HCT116 (cell line): ENCODE data around the gene TRMT1. TPM values are rescaled to one million over a fixed set of nuclear protein-coding genes. Genes with fewer than 3 reads are reported as not detected.

Source experiments
- ATAC-seq: fragments of 200-7000 bp; cut with Tn5 transposase; 2 replicates; pipeline ENCODE4 v1.9.1; 2020; ENCODE audit warnings: mild to moderate bottlenecking, moderate library complexity
- BruUV-seq: library from RNA; stranded (reverse); fragments of 400-500 nt; replicated peaks from 2 replicates; lab custom pipeline; 2021; lab: Mats Ljungman, UMichigan
- CTCF ChIA-PET: fragments of 300-600 bp; sonication (Branson Sonifier 250); formaldehyde crosslinking; loops from one replicate; lab custom pipeline; 2021; ENCODE audit warnings: antibody characterized with exemption; lab: Charles Lee
- POLR2A ChIA-PET: fragments of 300-600, 350-600 bp; sonication (Branson Sonifier 250); formaldehyde crosslinking; loops from one replicate; lab custom pipeline; 2021; ENCODE audit warnings: antibody characterized with exemption; lab: Charles Lee
- RAD21 ChIA-PET, 2 experiments: fragments of 300-600 bp; sonication (Branson Sonifier 250); formaldehyde crosslinking; loops; one replicate each; lab custom pipeline; 2023; ENCODE audit warnings: low total read pairs in 2 of 2; ENCODE audit not compliant: uncharacterized antibody in 2 of 2, unreplicated experiment in 2 of 2, low non-redundant PET in 1 of 2; lab: Charles Lee
- DNase-seq: peaks from one replicate; pipeline ENCODE4 v3.0.0-alpha.2; 2010; ENCODE audit warnings: low read depth, low spot score
- H2AFZ ChIP-seq: fragments of 200-600 bp; shearing (Covaris generic), sonication (generic); 2 replicates; pipeline ENCODE4 v1.6.1; 2017; ENCODE audit warnings: low read depth, mixed run types, mixed read lengths, antibody characterized with exemption, low read length; ENCODE audit not compliant: poor library complexity, severe bottlenecking
- H3K27ac ChIP-seq: 2 replicates; pipeline ENCODE4 v1.5.1; 2012; ENCODE audit warnings: low read depth, low read length
- H3K27me3 ChIP-seq: fragments of 200-600 bp; sonication (generic); 2 replicates; pipeline ENCODE4 v1.6.1; 2016; ENCODE audit warnings: mixed run types, low read length, mixed read lengths; ENCODE audit not compliant: insufficient read depth
- H3K36me3 ChIP-seq, 2 experiments: fragments of 200-500 bp in 1 of 2; fragments of 200-600 bp in 1 of 2; sonication (Bioruptor generic) in 1 of 2; sonication (generic) in 1 of 2; 2 replicates each; pipeline versions ENCODE4 v1.5.1 to v1.6.1; 2014 to 2016; ENCODE audit warnings: low read length in 2 of 2, inconsistent platforms in 1 of 2, mixed read lengths in 1 of 2, mixed run types in 1 of 2; ENCODE audit not compliant: insufficient read depth in 2 of 2, control insufficient read depth in 1 of 2
- H3K4me1 ChIP-seq, 2 experiments: fragments of 200-600 bp in 1 of 2; sonication (generic) in 1 of 2; 2 replicates each; pipeline versions ENCODE4 v1.5.1 to v1.6.1; 2012 to 2017; ENCODE audit warnings: low read length in 2 of 2, inconsistent platforms in 1 of 2, mild to moderate bottlenecking in 1 of 2, mixed read lengths in 1 of 2, mixed run types in 1 of 2, moderate library complexity in 1 of 2; ENCODE audit not compliant: insufficient read depth in 2 of 2, control insufficient read depth in 1 of 2
- H3K4me2 ChIP-seq: fragments of 200-600 bp; sonication (generic); 2 replicates; pipeline ENCODE4 v1.6.1; 2017; ENCODE audit warnings: mixed run types, low read length, mixed read lengths
- H3K4me3 ChIP-seq, 2 experiments: fragments of 200-600 bp in 1 of 2; sonication (generic) in 1 of 2; replicated peaks in 1 of 2; 2 replicates each; pipeline ENCODE4 v1.5.1; 2011 to 2016; ENCODE audit warnings: low read length in 2 of 2, control low read depth in 1 of 2, low read depth in 1 of 2, mild to moderate bottlenecking in 1 of 2, mixed read lengths in 1 of 2, mixed run types in 1 of 2
- H3K79me2 ChIP-seq: fragments of 200-600 bp; sonication (generic); 2 replicates; pipeline ENCODE4 v1.6.1; 2017; ENCODE audit warnings: mild to moderate bottlenecking, mixed run types, low read length, moderate library complexity, mixed read lengths; ENCODE audit not compliant: insufficient read depth
- H3K9ac ChIP-seq: fragments of 200-600 bp; sonication (generic); 2 replicates; pipeline ENCODE4 v1.6.1; 2016; ENCODE audit warnings: low read length, mixed read lengths
- H3K9me2 ChIP-seq: fragments of 200-600 bp; sonication (generic), shearing (Covaris generic); 2 replicates; pipeline ENCODE4 v1.6.1; 2017; ENCODE audit warnings: mixed run types, mild to moderate bottlenecking, moderate library complexity; ENCODE audit not compliant: insufficient read depth
- H3K9me3 ChIP-seq, 2 experiments: fragments of 200-500 bp in 1 of 2; fragments of 200-600 bp in 1 of 2; sonication (Bioruptor generic) in 1 of 2; sonication (generic) in 1 of 2; 2 replicates each; pipeline ENCODE4 v1.6.1; 2014 to 2017; ENCODE audit warnings: low read length in 2 of 2, mixed read lengths in 2 of 2, inconsistent platforms in 1 of 2, low read depth in 1 of 2, mild to moderate bottlenecking in 1 of 2, mixed run types in 1 of 2, moderate library complexity in 1 of 2; ENCODE audit not compliant: control insufficient read depth in 1 of 2, insufficient read depth in 1 of 2
- H4K20me1 ChIP-seq: fragments of 200-600 bp; sonication (generic), shearing (Covaris generic); 2 replicates; pipeline ENCODE4 v1.6.1; 2017; ENCODE audit warnings: mixed run types, mild to moderate bottlenecking, moderate library complexity; ENCODE audit not compliant: insufficient read depth
- ATF3 ChIP-seq: IDR thresholded peaks from 2 replicates; pipeline ENCODE4 v1.6.1; 2012
- CBX3 ChIP-seq: IDR thresholded peaks from 2 replicates; pipeline ENCODE4 v1.6.1; 2012; ENCODE audit warnings: low read depth
- CEBPB ChIP-seq: IDR thresholded peaks from 2 replicates; pipeline ENCODE4 v1.6.1; 2012; ENCODE audit warnings: low read depth
- CTCF ChIP-seq, 3 experiments: fragments of 200-600 bp in 1 of 3; sonication (generic) in 1 of 3; IDR thresholded peaks in 2 of 3; conservative IDR thresholded peaks in 1 of 3; 2 replicates each; pipeline ENCODE4 v1.5.1; 2012 to 2017; ENCODE audit warnings: low read depth in 2 of 3, low read length in 2 of 3, antibody characterized with exemption in 1 of 3, borderline replicate concordance in 1 of 3, control low read depth in 1 of 3, mild to moderate bottlenecking in 1 of 3, mixed read lengths in 1 of 3, mixed run types in 1 of 3, moderate library complexity in 1 of 3; ENCODE audit not compliant: insufficient read depth in 1 of 3
- EGR1 ChIP-seq: IDR thresholded peaks from 2 replicates; pipeline ENCODE4 v1.6.1; 2012; ENCODE audit warnings: low read depth
- ELF1 ChIP-seq: IDR thresholded peaks from 2 replicates; pipeline ENCODE4 v1.6.1; 2012; ENCODE audit warnings: low read depth, borderline replicate concordance
- EZH2 ChIP-seq: fragments of 200-600 bp; sonication (generic); IDR thresholded peaks from 2 replicates; pipeline ENCODE4 v1.6.1; 2017; ENCODE audit warnings: antibody characterized with exemption, mixed run types
- JUND ChIP-seq: IDR thresholded peaks from 2 replicates; pipeline ENCODE4 v1.6.1; 2012
- MAX ChIP-seq: IDR thresholded peaks from 2 replicates; pipeline ENCODE4 v1.6.1; 2012
- POLR2AphosphoS5 ChIP-seq: IDR thresholded peaks from 2 replicates; pipeline ENCODE4 v1.6.1; 2011; ENCODE audit warnings: mild to moderate bottlenecking, low read depth, low read length, moderate library complexity
- RAD21 ChIP-seq: IDR thresholded peaks from 2 replicates; pipeline ENCODE4 v1.6.1; 2012; ENCODE audit warnings: low read depth, mild to moderate bottlenecking
- REST ChIP-seq: IDR thresholded peaks from 2 replicates; pipeline ENCODE4 v1.6.1; 2012; ENCODE audit warnings: low read depth
- SIN3A ChIP-seq: IDR thresholded peaks from 2 replicates; pipeline ENCODE4 v1.6.1; 2012; ENCODE audit warnings: low read depth
- SP1 ChIP-seq: IDR thresholded peaks from 2 replicates; pipeline ENCODE4 v1.6.1; 2012; ENCODE audit warnings: low read depth
- SRF ChIP-seq: IDR thresholded peaks from 2 replicates; pipeline ENCODE4 v1.6.1; 2012; ENCODE audit warnings: low read depth
- TCF7L2 ChIP-seq: IDR thresholded peaks from 2 replicates; pipeline ENCODE4 v1.7.0; 2011; ENCODE audit warnings: borderline replicate concordance, inconsistent platforms; ENCODE audit not compliant: insufficient read depth, insufficient read length; ENCODE audit errors: extremely low read depth
- YY1 ChIP-seq: IDR thresholded peaks from 2 replicates; pipeline ENCODE4 v1.6.1; 2011; ENCODE audit warnings: low read length, low read depth, moderate library complexity, mild to moderate bottlenecking; ENCODE audit not compliant: insufficient replicate concordance; ENCODE audit errors: extremely low read depth
- ZFX ChIP-seq: fragments of 450-650 bp; IDR thresholded peaks from 2 replicates; pipeline ENCODE4 v1.6.1; 2017
- ZNF274 ChIP-seq: fragments of 200-500 bp; sonication (Bioruptor generic); IDR thresholded peaks from 2 replicates; pipeline ENCODE4 v1.6.1; 2014; ENCODE audit warnings: mild to moderate bottlenecking, low read depth, low read length, inconsistent platforms
- intact Hi-C: fragments of 100-400 bp; cut with micrococcal nuclease; formaldehyde crosslinking; loops from 2 replicates; pipeline ENCODE4 v1.10.0; 2022
- total RNA-seq: library from RNA; stranded (reverse); gene quantifications from one replicate; pipeline ENCODE4 v1.2.1, GENCODE V29; 2021; ENCODE audit not compliant: unreplicated experiment

TRMT1 gene
- total RNA-seq, 1 experiment from 2014 or later, result 84.4 TPM

- Histone ChIP-seq H3K4me1 (peaks cover 3 to 23% of the 10 kb centered on the region in 2 experiments; a peak in 3 of 4 replicates), H3K9me3 (no peaks in the 10 kb centered on the region), H3K79me2 (no peaks in the 10 kb centered on the region), H3K4me3 (no peak overlapping the region), H3K4me2 (no peak overlapping the region), H3K36me3 (peaks cover 0 to 16% of the 10 kb centered on the region in 2 experiments; a peak in 2 of 4 replicates), H3K9ac (no peak overlapping the region), H3K9me2 (no peaks in the 10 kb centered on the region), H3K27ac (no peak overlapping the region), H4K20me1 (no peaks in the 10 kb centered on the region), H3K27me3 (no peaks in the 10 kb centered on the region), H2AFZ (no peak overlapping the region)
- CTCF ChIA-PET, result interaction anchor here (1.1 kb wide), 1 partner anchor 128 kb away, joined by 4 read pairs; no protein-coding TSS in a partner anchor
- no peak for ATAC-seq
- TF ChIP-seq CTCF (IDR thresholded peaks at IDR 0.05 in 2 of 3, conservative IDR thresholded peaks at IDR 0.05 in 1 of 3; ENCODE audit: borderline replicate concordance in 1 of 3, insufficient read depth in 1 of 3, low read depth in 2 of 3, low read length in 2 of 3) (no peak), EZH2 (no peak), REST (no peak), ELF1 (no peak), SP1 (no peak), CEBPB (no peak), MAX (no peak), TCF7L2 (no peak), ZNF274 (no peak), CBX3 (no peak), POLR2AphosphoS5 (no peak), JUND (no peak), ZFX (no peak), EGR1 (no peak), SRF (no peak), ATF3 (no peak), YY1 (no peak), RAD21 (no peak), SIN3A (no peak)
- POLR2A ChIA-PET, result no interaction called here
- BruUV-seq, result no TSS peak
- intact Hi-C loops, result no loop called here
- DNase-seq, result no peak
- RAD21 ChIA-PET, result interaction anchor here in 1 of 2 experiments (0.7 kb wide), 1 partner anchor 73 kb away, joined by 3 read pairs; no protein-coding TSS in a partner anchor
Measured at GRCh38 chr19:13104848-13105711, 11.5 kb downstream of the TRMT1 start.
